H1 (cell line): ENCODE measurements around the gene NEU2. TPM values are rescaled to one million over a fixed set of nuclear protein-coding genes. Genes with fewer than 3 reads are reported as not detected.

Source experiments
- E2F6 ChIP-seq: IDR thresholded peaks from 2 replicates; pipeline ENCODE4 v1.6.1; 2012; ENCODE audit warnings: inconsistent platforms
- KDM4A ChIP-seq: IDR thresholded peaks from one replicate; pipeline ENCODE4 v1.7.1; 2012; ENCODE audit warnings: low read depth, mild to moderate bottlenecking, moderate library complexity, low read length, inconsistent platforms; ENCODE audit not compliant: severe bottlenecking
- MAFK ChIP-seq: IDR thresholded peaks from 2 replicates; pipeline ENCODE4 v1.6.1; 2012; ENCODE audit warnings: low read depth, mild to moderate bottlenecking, improper control_type of control experiment, low read length
- polyA plus RNA-seq, 7 experiments: library from polyadenylated mRNA; depleted of rRNA in 3 of 7; stranded (reverse) in 5 of 7; unstranded in 2 of 7; fragments of >200 nt in 5 of 7; fragments of 200-250 nt in 2 of 7; gene quantifications; 1 replicate in 5 of 7; 2 replicates in 1 of 7; 4 replicates in 1 of 7; pipeline versions ENCODE4 v1.2.1 to v1.2.3, GENCODE V29; 2011 to 2013; ENCODE audit warnings: missing spikeins in 2 of 7, mixed read lengths in 2 of 7
- total RNA-seq: library from RNA; stranded (reverse); fragmentation: NEBNext Ultra II Directional; extraction: Animal tissue kit (Norgen Biotek cat#: 25700); gene quantifications from 2 replicates; pipeline ENCODE4 v1.2.1, GENCODE V29; 2021

Gene NEU2
- total and polyA plus RNA-seq, 2 of the 8 experiments (the other 6 are each of a cell fraction or from before 2014, with no cell fraction given) = 0.12 TPM; not detected in 1

GRCh38 chr2:233080836-233081229, 48.4 kb downstream of the NEU2 start (continued):
- TF ChIP-seq MAFK = no peak
- no peak for TF ChIP-seq E2F6
- TF ChIP-seq KDM4A = no peak
